Adipocyte (in vitro differentiated cells): ENCODE measurements around the gene BAG3.
A peak's percentile ranks its signal among the peaks of the same experiment; 100 is the strongest.

Source experiments
- DNase-seq: peaks from one replicate; pipeline ENCODE4 v3.0.0-alpha.2; 2015; ENCODE audit warnings: low read depth
- H3K27me3 ChIP-seq: replicated peaks from 2 replicates; pipeline ENCODE4 v1.7.0; 2013; ENCODE audit warnings: mild to moderate bottlenecking, low read length, moderate library complexity; ENCODE audit not compliant: control insufficient read depth, insufficient read depth
- H3K36me3 ChIP-seq: 2 replicates; pipeline ENCODE4 v1.7.0; 2013; ENCODE audit warnings: low read length, mild to moderate bottlenecking, moderate library complexity; ENCODE audit not compliant: control insufficient read depth, insufficient read depth, severe bottlenecking
- H3K4me1 ChIP-seq: 2 replicates; pipeline ENCODE4 v1.7.0; 2013; ENCODE audit warnings: mild to moderate bottlenecking, low read length, moderate library complexity; ENCODE audit not compliant: control insufficient read depth, insufficient read depth
- H3K4me3 ChIP-seq: 2 replicates; pipeline ENCODE4 v1.7.0; 2013; ENCODE audit warnings: mild to moderate bottlenecking, low read length, moderate library complexity
- H3K9ac ChIP-seq: 2 replicates; pipeline ENCODE4 v1.7.0; 2013; ENCODE audit warnings: mild to moderate bottlenecking, low read length, moderate library complexity
- H3K9me3 ChIP-seq: 2 replicates; pipeline ENCODE4 v1.7.0; 2013; ENCODE audit warnings: mild to moderate bottlenecking, low read length, moderate library complexity; ENCODE audit not compliant: control insufficient read depth

BAG3 gene

DNA sequence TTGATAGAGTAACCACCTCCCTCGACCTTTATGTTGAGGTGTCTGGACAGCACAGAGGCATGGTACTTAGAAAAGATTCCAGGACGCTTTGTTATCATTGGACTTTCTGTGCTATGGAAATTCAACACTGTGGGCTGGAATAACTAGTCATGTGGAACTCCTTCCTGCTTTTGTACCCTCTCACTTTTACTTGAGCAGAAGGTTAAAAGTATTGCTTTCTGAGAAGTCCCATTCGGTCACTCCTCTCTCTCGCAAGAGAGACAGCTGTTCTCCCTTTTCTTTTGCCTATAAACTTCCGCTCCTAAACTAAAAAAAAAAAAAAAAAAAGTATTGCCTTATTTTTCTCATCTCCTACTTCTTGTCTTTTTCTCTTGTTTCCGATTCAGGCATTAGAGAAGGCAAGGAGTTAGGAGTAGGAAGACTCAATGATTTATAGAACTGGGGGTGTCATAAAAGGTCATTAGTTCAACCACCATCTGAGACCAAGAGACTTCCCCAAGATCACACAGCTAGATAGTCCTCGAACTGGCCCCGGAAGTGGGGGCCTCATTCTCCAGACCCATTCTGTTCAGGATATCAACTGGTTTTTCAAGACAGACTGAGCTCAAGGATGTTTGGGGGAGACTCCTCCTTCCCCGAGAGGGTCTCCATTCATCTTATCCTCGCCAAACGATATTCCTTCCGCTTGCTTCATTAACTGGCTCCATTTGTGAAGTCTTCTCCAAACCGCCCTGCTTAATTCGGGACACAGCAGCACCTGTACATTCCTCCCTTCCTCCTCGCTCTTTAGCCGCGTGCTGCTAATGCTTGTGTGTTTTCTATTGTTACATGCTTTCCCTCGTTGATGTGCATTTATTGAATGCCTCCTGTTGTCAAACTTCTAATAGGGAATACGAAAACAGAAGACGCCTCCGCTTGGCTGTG, 73.7 kb downstream of the BAG3 start:
- Histone ChIP-seq H3K9me3 (no peaks in the 10 kb centered on the region), H3K4me3 (peak overlapping the region; percentile 87), H3K27me3 (no peaks in the 10 kb centered on the region), H3K4me1 (peaks cover 21% of the 10 kb centered on the region), H3K9ac (peak overlapping the region; percentile 93), H3K36me3 (no peaks in the 10 kb centered on the region)
- no peak for DNase-seq

GRCh38 chr10:119725517-119725827, 74.3 kb downstream of the BAG3 start:
- H3K36me3 ChIP-seq, result no peaks in the 10 kb centered on the region
- H3K4me3 ChIP-seq, result peak overlapping the region; percentile 87
- DNase-seq, result no peak
- H3K9ac ChIP-seq, result peak overlapping the region; percentile 93
- peaks cover 21% of the 10 kb centered on the region for H3K4me1 ChIP-seq
- no peaks in the 10 kb centered on the region for H3K9me3 ChIP-seq
- no peaks in the 10 kb centered on the region for H3K27me3 ChIP-seq

GRCh38 chr10:119725828-119726675, 74.9 kb downstream of the BAG3 start, which contains the start of gene INPP5F:
Gene INPP5F (plus strand): TSS chr10:119726050. CDS start chr10:119726263, 213 bp downstream.
- Histone ChIP-seq H3K36me3 (no peaks in the 10 kb centered on the region), H3K4me3 (peak within 1 kb of the TSS; percentile 93), H3K27me3 (no peaks in the 10 kb centered on the region), H3K9me3 (no peaks in the 10 kb centered on the region), H3K4me1 (peaks cover 21% of the 10 kb centered on the region), H3K9ac (peak within 1 kb of the TSS; percentile 93)
- peak; percentile 100 for DNase-seq

- H3K36me3 ChIP-seq, result no peaks in the 10 kb centered on the region
- H3K9ac ChIP-seq, result peak overlapping the region; percentile 89
- H3K27me3 ChIP-seq, result no peaks in the 10 kb centered on the region
- DNase-seq, result no peak
- no peaks in the 10 kb centered on the region for H3K9me3 ChIP-seq
- peaks cover 21% of the 10 kb centered on the region for H3K4me1 ChIP-seq
- H3K4me3 ChIP-seq, result peak overlapping the region; percentile 93
These were observed 75.6 kb downstream of the BAG3 start for GRCh38 chr10:119726676-119727261.
